OCI-LY3 (cell line): ENCODE results near the gene SHISA7.

ENCODE experiments used
- EZH2phosphoT487 ChIP-seq: fragments of 200-600 bp; shearing (Covaris generic); IDR thresholded peaks from 2 replicates; pipeline ENCODE4 v1.6.1; 2018; ENCODE audit warnings: antibody characterized with exemption, mixed run types, low read depth
- TF ChIP-seq, protein P1 (sequence below): fragments of 200-600, 300-600 bp; sonication (generic); IDR thresholded peaks from 2 replicates; pipeline ENCODE4 v1.5.1; 2014; ENCODE audit warnings: antibody characterized with exemption, low read length, low read depth

DNA sequence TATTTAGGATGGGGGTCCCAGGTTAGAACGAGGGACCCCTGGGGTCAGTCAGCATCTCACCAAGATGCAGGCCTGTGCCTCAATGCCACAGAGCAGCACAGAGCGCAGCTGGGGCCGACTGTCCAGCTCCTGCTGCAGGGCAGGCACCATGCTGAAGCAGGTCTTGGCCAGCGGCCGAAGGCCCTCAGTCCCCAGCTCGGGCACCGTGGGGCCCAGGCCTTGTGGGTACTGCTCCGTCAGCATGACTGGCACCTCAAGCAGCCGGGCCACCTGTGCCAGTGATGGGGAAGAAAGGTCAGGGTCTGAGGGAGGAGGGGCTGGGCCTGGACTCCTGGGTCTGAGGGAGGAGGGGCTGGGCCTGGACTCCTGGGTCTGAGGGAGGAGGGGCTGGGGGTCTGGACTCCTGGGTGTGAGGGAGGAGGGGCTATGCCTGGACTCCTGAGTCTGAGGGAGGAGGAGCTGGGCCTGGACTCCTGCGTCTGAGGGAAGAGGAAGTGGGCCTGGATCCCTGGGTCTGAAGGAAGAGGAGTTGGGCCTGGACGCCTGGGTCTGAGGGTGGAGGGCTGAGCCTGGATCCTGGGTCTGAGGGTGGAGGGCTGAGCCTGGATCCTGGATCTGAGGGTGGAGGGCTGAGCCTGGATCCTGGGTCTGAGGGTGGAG is 12.6 kb upstream of the SHISA7 start:
- TF ChIP-seq, protein P1, sequence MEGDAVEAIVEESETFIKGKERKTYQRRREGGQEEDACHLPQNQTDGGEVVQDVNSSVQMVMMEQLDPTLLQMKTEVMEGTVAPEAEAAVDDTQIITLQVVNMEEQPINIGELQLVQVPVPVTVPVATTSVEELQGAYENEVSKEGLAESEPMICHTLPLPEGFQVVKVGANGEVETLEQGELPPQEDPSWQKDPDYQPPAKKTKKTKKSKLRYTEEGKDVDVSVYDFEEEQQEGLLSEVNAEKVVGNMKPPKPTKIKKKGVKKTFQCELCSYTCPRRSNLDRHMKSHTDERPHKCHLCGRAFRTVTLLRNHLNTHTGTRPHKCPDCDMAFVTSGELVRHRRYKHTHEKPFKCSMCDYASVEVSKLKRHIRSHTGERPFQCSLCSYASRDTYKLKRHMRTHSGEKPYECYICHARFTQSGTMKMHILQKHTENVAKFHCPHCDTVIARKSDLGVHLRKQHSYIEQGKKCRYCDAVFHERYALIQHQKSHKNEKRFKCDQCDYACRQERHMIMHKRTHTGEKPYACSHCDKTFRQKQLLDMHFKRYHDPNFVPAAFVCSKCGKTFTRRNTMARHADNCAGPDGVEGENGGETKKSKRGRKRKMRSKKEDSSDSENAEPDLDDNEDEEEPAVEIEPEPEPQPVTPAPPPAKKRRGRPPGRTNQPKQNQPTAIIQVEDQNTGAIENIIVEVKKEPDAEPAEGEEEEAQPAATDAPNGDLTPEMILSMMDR, result no peak
- no peak for TF ChIP-seq EZH2phosphoT487
